A673 (cell line): ENCODE data around the gene CEACAM16.

ENCODE experiments used
- CTCF ChIP-seq: fragments of 300-800, 200-600 bp; sonication (generic); conservative IDR thresholded peaks from 2 replicates; pipeline ENCODE4 v1.5.1; 2017; ENCODE audit warnings: low read depth, mild to moderate bottlenecking, antibody characterized with exemption, low read length, moderate library complexity, mixed read lengths
- EZH2 ChIP-seq: fragments of 200-600 bp; sonication (generic); IDR thresholded peaks from 2 replicates; pipeline ENCODE4 v1.6.1; 2017; ENCODE audit warnings: borderline replicate concordance, low read depth, mild to moderate bottlenecking, mixed read lengths, antibody characterized with exemption, low read length; ENCODE audit not compliant: poor library complexity, severe bottlenecking

- no peak for TF ChIP-seq CTCF
- TF ChIP-seq EZH2: no peak
Measured at GRCh38 chr19:44683434-44684210, 15.3 kb upstream of the CEACAM16 start.
